SK-N-SH (cell line): Measurements from ENCODE around the gene MSX1. TPM values are rescaled to one million over a fixed set of nuclear protein-coding genes. Genes with fewer than 3 reads are reported as not detected.

Experiments
- CTCF ChIA-PET: fragments of 300-600, 350-600 bp; formaldehyde crosslinking; extraction: SDS; loops from one replicate; lab custom pipeline; 2021; lab: Yijun Ruan, JAX
- POLR2A ChIA-PET: fragments of 350-600 bp; sonication (Branson Sonifier 250); formaldehyde crosslinking; extraction: SDS; loops from one replicate; lab custom pipeline; 2020; ENCODE audit warnings: antibody characterized with exemption, inconsistent platforms; lab: Yijun Ruan, JAX
- DNase-seq: peaks from one replicate; pipeline ENCODE4 v3.0.0; 2012
- H2AFZ ChIP-seq: fragments of 200-600 bp; sonication (generic); 2 replicates; pipeline ENCODE4 v1.8.1; 2016; ENCODE audit warnings: antibody characterized with exemption, mild to moderate bottlenecking, low read depth
- H3F3A ChIP-seq: fragments of 200-600 bp; sonication (generic); replicated peaks from 2 replicates; pipeline ENCODE3; 2016; ENCODE audit warnings: antibody characterized with exemption, mild to moderate bottlenecking; ENCODE audit not compliant: insufficient read depth
- H3K27ac ChIP-seq, 2 experiments: fragments of 200-500 bp in 1 of 2; fragments of 200-600 bp in 1 of 2; sonication (Bioruptor generic) in 1 of 2; sonication (generic), shearing (Covaris generic) in 1 of 2; 2 replicates each; pipeline versions ENCODE4 v1.5.1 to v1.6.1; 2014 to 2016; ENCODE audit warnings: low read depth in 2 of 2, inconsistent platforms in 1 of 2, low read length in 1 of 2, mild to moderate bottlenecking in 1 of 2, mixed read lengths in 1 of 2
- H3K27me3 ChIP-seq: fragments of 200-600 bp; sonication (generic), shearing (Covaris generic); 2 replicates; pipeline ENCODE4 v1.6.1; 2016; ENCODE audit warnings: mixed run types; ENCODE audit not compliant: insufficient read depth
- H3K36me3 ChIP-seq, 2 experiments: fragments of 200-500 bp in 1 of 2; fragments of 200-600 bp in 1 of 2; sonication (Bioruptor generic) in 1 of 2; sonication (generic) in 1 of 2; replicated peaks in 1 of 2; 2 replicates each; pipeline versions ENCODE3 to v1.5.1; 2014 to 2016; ENCODE audit warnings: low read length in 1 of 2, mild to moderate bottlenecking in 1 of 2; ENCODE audit not compliant: insufficient read depth in 2 of 2, control insufficient read depth in 1 of 2
- H3K4me1 ChIP-seq, 2 experiments: fragments of 200-500 bp in 1 of 2; fragments of 200-600 bp in 1 of 2; sonication (Bioruptor generic) in 1 of 2; sonication (generic), shearing (Covaris generic) in 1 of 2; 2 replicates each; pipeline versions ENCODE4 v1.5.1 to v1.6.1; 2014 to 2016; ENCODE audit warnings: low read depth in 1 of 2, low read length in 1 of 2, mixed run types in 1 of 2; ENCODE audit not compliant: insufficient read depth in 2 of 2, control insufficient read depth in 1 of 2
- H3K4me2 ChIP-seq: fragments of 200-600 bp; sonication (generic), shearing (Covaris generic); 2 replicates; pipeline ENCODE4 v1.6.1; 2017; ENCODE audit warnings: mixed run types
- H3K4me3 ChIP-seq, 2 experiments: fragments of 200-500 bp in 1 of 2; fragments of 200-600 bp in 1 of 2; sonication (Bioruptor generic) in 1 of 2; sonication (generic), shearing (Covaris generic) in 1 of 2; 2 replicates each; pipeline versions ENCODE4 v1.5.1 to v1.8.1; 2014 to 2016; ENCODE audit warnings: low read depth in 2 of 2, inconsistent platforms in 1 of 2, low read length in 1 of 2, mild to moderate bottlenecking in 1 of 2, mixed read lengths in 1 of 2, moderate library complexity in 1 of 2
- H3K79me2 ChIP-seq: fragments of 200-600 bp; sonication (generic); 2 replicates; pipeline ENCODE4 v1.8.1; 2017; ENCODE audit warnings: mild to moderate bottlenecking; ENCODE audit not compliant: insufficient read depth
- H3K9ac ChIP-seq: fragments of 200-600 bp; sonication (generic); 2 replicates; pipeline ENCODE4 v1.6.1; 2017; ENCODE audit warnings: mixed run types
- H3K9me2 ChIP-seq: fragments of 200-600 bp; sonication (generic); 2 replicates; pipeline ENCODE4 v1.6.1; 2017; ENCODE audit warnings: mixed run types
- H3K9me3 ChIP-seq: fragments of 200-600 bp; sonication (generic); 2 replicates; pipeline ENCODE4 v1.6.1; 2017; ENCODE audit warnings: mixed run types, mild to moderate bottlenecking, moderate library complexity
- H4K20me1 ChIP-seq: fragments of 200-600 bp; sonication (generic); 2 replicates; pipeline ENCODE4 v1.6.1; 2017; ENCODE audit warnings: mild to moderate bottlenecking, mixed run types; ENCODE audit not compliant: insufficient read depth
- CTCF ChIP-seq: fragments of 200-600 bp; sonication (generic); IDR thresholded peaks from 2 replicates; pipeline ENCODE4 v1.6.1; 2017; ENCODE audit warnings: antibody characterized with exemption, mild to moderate bottlenecking, moderate library complexity
- EP300 ChIP-seq, 2 experiments: IDR thresholded peaks; 2 replicates each; pipeline versions ENCODE4 v1.4.0 to v1.6.1; 2012; ENCODE audit warnings: borderline replicate concordance in 1 of 2, low read depth in 1 of 2, low read length in 1 of 2
- FOXM1 ChIP-seq: IDR thresholded peaks from 2 replicates; pipeline ENCODE4 v1.4.0; 2012; ENCODE audit warnings: low read depth, mild to moderate bottlenecking
- GABPA ChIP-seq: IDR thresholded peaks from 2 replicates; pipeline ENCODE4 v1.4.0; 2012; ENCODE audit warnings: low read depth, mild to moderate bottlenecking
- MEF2A ChIP-seq: IDR thresholded peaks from 2 replicates; pipeline ENCODE4 v1.4.0; 2012; ENCODE audit warnings: low read depth, borderline replicate concordance
- NFIC ChIP-seq: IDR thresholded peaks from 2 replicates; pipeline ENCODE4 v1.4.0; 2012; ENCODE audit warnings: borderline replicate concordance
- PBX3 ChIP-seq: IDR thresholded peaks from 2 replicates; pipeline ENCODE4; 2012
- POLR2AphosphoS5 ChIP-seq: IDR thresholded peaks from 2 replicates; pipeline ENCODE4 v1.6.1; 2012; ENCODE audit warnings: low read depth, low read length
- RAD21 ChIP-seq: IDR thresholded peaks from 2 replicates; pipeline ENCODE4 v1.6.1; 2012; ENCODE audit warnings: mild to moderate bottlenecking, low read length
- REST ChIP-seq: IDR thresholded peaks from 2 replicates; pipeline ENCODE4 v1.6.1; 2012; ENCODE audit warnings: mild to moderate bottlenecking, low read depth, low read length, moderate library complexity
- RFX5 ChIP-seq: IDR thresholded peaks from 2 replicates; pipeline ENCODE4 v1.6.1; 2012; ENCODE audit warnings: mild to moderate bottlenecking, improper control_type of control experiment, low read length
- SMC3 ChIP-seq: IDR thresholded peaks from 2 replicates; pipeline ENCODE4 v1.6.1; 2012; ENCODE audit warnings: low read depth, low read length, improper control_type of control experiment
- USF2 ChIP-seq: fragments of 150-350 bp; IDR thresholded peaks from 2 replicates; pipeline ENCODE4 v1.6.1; 2017; ENCODE audit warnings: antibody characterized with exemption, low read length, low read depth, borderline replicate concordance
- WGBS: methylation state at CpG from one replicate; pipeline ENCODE4 v1.1.6; 2017; ENCODE audit warnings: low lambda C conversion rate; 5-methylcytosine and 5-hydroxymethylcytosine counted together
- polyA plus RNA-seq, 3 experiments: library from polyadenylated mRNA; depleted of rRNA; stranded (reverse); fragments of >200 nt; gene quantifications; 2 replicates each; pipeline ENCODE4 v1.2.3, GENCODE V29; 2012

MSX1 gene
- polyA plus RNA-seq, 1 of the 3 experiments (the other 2 are of a cell fraction): 2.1 TPM

GRCh38 chr4:4841156-4841555 is 18.3 kb upstream of the MSX1 start (continued):
- TF ChIP-seq REST: no peak
- no peak for TF ChIP-seq RFX5
- no peak for TF ChIP-seq USF2

- H4K20me1 ChIP-seq: no peaks in the 10 kb centered on the region
- CTCF ChIA-PET: interaction anchor here (1.0 to 1.4 kb wide), 2 partner anchors 23 to 324 kb away, joined by 3 read pairs; no protein-coding TSS in a partner anchor
- DNase-seq: no peak
- no peaks in the 10 kb centered on the region for H3F3A ChIP-seq
- H3K79me2 ChIP-seq: no peaks in the 10 kb centered on the region
- H3K36me3 ChIP-seq: no peaks in the 10 kb centered on the region
- 74% methylated on average over 14 of the region's 15 CpGs for WGBS
- H3K4me1 ChIP-seq: no peaks in the 10 kb centered on the region
- POLR2A ChIA-PET: no interaction called here
- no peak overlapping the region for H2AFZ ChIP-seq
- H3K4me2 ChIP-seq: no peak overlapping the region
- no peaks in the 10 kb centered on the region for H3K9me3 ChIP-seq
- no peaks in the 10 kb centered on the region for H3K9me2 ChIP-seq
- no peak overlapping the region for H3K4me3 ChIP-seq
- TF ChIP-seq GABPA (no peak), SMC3 (no peak), FOXM1 (no peak), POLR2AphosphoS5 (no peak), EP300 (IDR thresholded peaks at IDR 0.05; ENCODE audit: borderline replicate concordance in 1 of 2, low read depth in 1 of 2, low read length in 1 of 2) (no peak), CTCF (no peak), REST (no peak), RAD21 (no peak), NFIC (no peak), PBX3 (no peak), MEF2A (no peak)
- TF ChIP-seq, all 33 proteins: peak for 0
- Histone ChIP-seq H3K9ac (no peak overlapping the region), H3K27ac (no peak overlapping the region), H3K27me3 (no peaks in the 10 kb centered on the region)
Measured at GRCh38 chr4:4842476-4843441, 16.7 kb upstream of the MSX1 start.
